Ureter (tissue), 1 donor: ENCODE results near the gene MYCBPAP. TPM values are rescaled to one million over a fixed set of nuclear protein-coding genes. Genes with fewer than 3 reads are reported as not detected.
A peak's percentile ranks its signal among the peaks of the same experiment; 100 is the strongest.

ENCODE experiments used
- DNase-seq: peaks from one replicate; pipeline ENCODE4 v3.0.0-alpha.2; 2020; ENCODE audit warnings: low spot score
- total RNA-seq: library from RNA; stranded (reverse); gene quantifications from one replicate; pipeline ENCODE4 v1.2.4, GENCODE V29; 2023
- donor health status: DM: yes; HTN: yes; CAD: no.

Gene MYCBPAP
- total RNA-seq, 1 donor from 2014 or later = 1.1 TPM

GRCh38 chr17:50551884-50552283 is 43.6 kb downstream of the MYCBPAP start:
- no peak for DNase-seq

GRCh38 chr17:50554201-50554600 is 46.0 kb downstream of the MYCBPAP start:
- no peak for DNase-seq

GRCh38 chr17:50556803-50557202 is 48.6 kb downstream of the MYCBPAP start:
- DNase-seq = no peak

GRCh38 chr17:50557630-50558029 is 49.4 kb downstream of the MYCBPAP start:
- DNase-seq = no peak

- DNase-seq = no peak
These were observed 49.9 kb downstream of the MYCBPAP start for GRCh38 chr17:50558091-50558490.

- DNase-seq = no peak
These were observed 50.3 kb downstream of the MYCBPAP start for GRCh38 chr17:50558581-50558940.

- DNase-seq = no peak
These were observed 50.8 kb downstream of the MYCBPAP start for GRCh38 chr17:50558941-50559614.

GRCh38 chr17:50559674-50560184 is 51.5 kb downstream of the MYCBPAP start:
- no peak for DNase-seq

GRCh38 chr17:50560185-50560824 is 52.1 kb downstream of the MYCBPAP start, which contains the start of gene CACNA1G:
Gene CACNA1G, plus strand, starts transcription at chr17:50560715. Its CDS starts 745 bp downstream, at chr17:50561460.
- peak; percentile 91 for DNase-seq

GRCh38 chr17:50560931-50561745 is 52.9 kb downstream of the MYCBPAP start:
- no peak for DNase-seq

GRCh38 chr17:50561746-50562141 is 53.5 kb downstream of the MYCBPAP start:
- DNase-seq = no peak

- no peak for DNase-seq
These were observed 54.2 kb downstream of the MYCBPAP start for GRCh38 chr17:50562242-50563091.

- no peak for DNase-seq
These were observed 54.9 kb downstream of the MYCBPAP start for GRCh38 chr17:50563092-50563511.

- DNase-seq = no peak
These were observed 56.7 kb downstream of the MYCBPAP start for GRCh38 chr17:50564916-50565315.

GRCh38 chr17:50565402-50566350 is 57.4 kb downstream of the MYCBPAP start:
- DNase-seq = no peak

- no peak for DNase-seq
These were observed 58.6 kb downstream of the MYCBPAP start for GRCh38 chr17:50566886-50567285.

- no peak for DNase-seq
These were observed 60.4 kb downstream of the MYCBPAP start for GRCh38 chr17:50568659-50569058.

- DNase-seq = no peak
These were observed 61.4 kb downstream of the MYCBPAP start for GRCh38 chr17:50569592-50569991.

- DNase-seq = no peak
These were observed 61.8 kb downstream of the MYCBPAP start for GRCh38 chr17:50570032-50570431.

- no peak for DNase-seq
These were observed 62.3 kb downstream of the MYCBPAP start for GRCh38 chr17:50570528-50570927.
